T-cell (primary cell): ENCODE measurements around the gene TMEM181. TPM values are rescaled to one million over a fixed set of nuclear protein-coding genes. Genes with fewer than 3 reads are reported as not detected.

Experiments used
- ATAC-seq, 4 experiments: fragments of 200-7000 bp in 3 of 4; fragments of 150-1000 bp in 1 of 4; cut with Tn5 transposase; replicated peaks in 1 of 4; 1 replicate in 3 of 4; 2 replicates in 1 of 4; pipeline ENCODE4 v1.10.0; 2021; ENCODE audit warnings: moderate library complexity in 3 of 4, mild to moderate bottlenecking in 2 of 4, moderate number of reproducible peaks in 1 of 4
- CTCF ChIA-PET, 2 donors: fragments of 300-600 bp; sonication (Branson Sonifier 250); formaldehyde crosslinking; loops; one replicate each; lab custom pipeline; 2022; ENCODE audit warnings: antibody characterized with exemption in 2 of 2; lab: Charles Lee
- POLR2A ChIA-PET, 2 donors: fragments of 300-600 bp; sonication (Branson Sonifier 250); formaldehyde crosslinking; loops; one replicate each; lab custom pipeline; 2022; ENCODE audit warnings: antibody characterized with exemption in 2 of 2; lab: Charles Lee
- DNase-seq, 35 experiments: peaks; one replicate each; pipeline versions ENCODE4 v3.0.0 to v3.0.0-alpha.2; 2013 to 2023
- H3K27ac ChIP-seq: one replicate; pipeline ENCODE4 v1.5.1; 2013; ENCODE audit warnings: low read length
- H3K27me3 ChIP-seq, 2 experiments: replicated peaks in 1 of 2; 1 replicate in 1 of 2; 2 replicates in 1 of 2; pipeline versions ENCODE4 v1.6.1 to v1.7.0; 2013; ENCODE audit warnings: low read length in 1 of 2, mixed read lengths in 1 of 2; ENCODE audit not compliant: control insufficient read depth in 2 of 2, insufficient read depth in 2 of 2; ENCODE audit errors: extremely low read depth in 1 of 2
- H3K36me3 ChIP-seq, 2 donors: 1 replicate in 1 of 2; 2 replicates in 1 of 2; pipeline versions ENCODE4 v1.6.1 to v1.7.0; 2013; ENCODE audit warnings: low read length in 1 of 2; ENCODE audit not compliant: control insufficient read depth in 2 of 2, insufficient read depth in 1 of 2; ENCODE audit errors: extremely low read depth in 1 of 2
- H3K4me1 ChIP-seq, 2 experiments: 1 replicate in 1 of 2; 2 replicates in 1 of 2; pipeline versions ENCODE4 v1.6.1 to v1.7.0; 2013; ENCODE audit warnings: low read length in 2 of 2, mixed read lengths in 1 of 2; ENCODE audit not compliant: insufficient read depth in 2 of 2, control insufficient read depth in 1 of 2; ENCODE audit errors: extremely low read depth in 1 of 2
- H3K4me3 ChIP-seq, 2 donors: 1 replicate in 1 of 2; 2 replicates in 1 of 2; pipeline versions ENCODE4 v1.5.1 to v1.7.0; 2013; ENCODE audit warnings: mild to moderate bottlenecking in 2 of 2, low read length in 1 of 2, moderate library complexity in 1 of 2; ENCODE audit not compliant: control insufficient read depth in 1 of 2; ENCODE audit errors: extremely low read depth in 1 of 2
- H3K9me3 ChIP-seq: 2 replicates; pipeline ENCODE4 v1.7.0; 2013
- H3K27ac Mint-ChIP-seq, 2 donors: one replicate each; pipeline ENCODE4 v1.8.0; 2020 to 2021; ENCODE audit warnings: mild to moderate bottlenecking in 2 of 2, mixed read lengths in 2 of 2
- H3K27me3 Mint-ChIP-seq, 2 donors: one replicate each; pipeline ENCODE4 v1.8.0; 2021 to 2022; ENCODE audit warnings: mixed read lengths in 2 of 2
- H3K36me3 Mint-ChIP-seq: one replicate; pipeline ENCODE4 v1.8.0; 2021; ENCODE audit warnings: mixed read lengths
- H3K4me1 Mint-ChIP-seq, 3 donors: one replicate each; pipeline ENCODE4 v1.8.0; 2020 to 2022; ENCODE audit warnings: mixed read lengths in 3 of 3, mild to moderate bottlenecking in 1 of 3
- H3K4me3 Mint-ChIP-seq, 3 donors: one replicate each; pipeline ENCODE4 v1.8.0; 2020 to 2022; ENCODE audit warnings: mild to moderate bottlenecking in 3 of 3, mixed read lengths in 3 of 3, moderate library complexity in 3 of 3
- H3K9me3 Mint-ChIP-seq, 3 donors: one replicate each; pipeline ENCODE4 v1.8.0; 2020 to 2022; ENCODE audit warnings: mixed read lengths in 3 of 3
- WGBS: methylation state at CpG from one replicate; pipeline ENCODE4 v1.1.5; 2013; ENCODE audit warnings: missing lambda C conversion rate; ENCODE audit not compliant: insufficient coverage; 5-methylcytosine and 5-hydroxymethylcytosine counted together
- total RNA-seq, 35 experiments: library from RNA in 6 of 35; stranded (reverse) in 6 of 35; fragments of 120-200 nt in 1 of 35; gene quantifications; one replicate each; pipeline versions ENCODE4 v1.2.1 to v1.2.4 and lab custom pipeline; 2013 to 2026

TMEM181 gene
- total RNA-seq, 5 donors from 2014 or later (not counting 1 experiment from before 2014, with no cell fraction given), result 15.9 to 21.5 (median 19.9) TPM

- POLR2A ChIA-PET, result interaction anchor here (0.5 to 4.2 kb wide), 18 partner anchors 9 to 407 kb away, joined by 3 to 47 read pairs (median 4); no protein-coding TSS in a partner anchor
- CTCF ChIA-PET, result interaction anchor here (0.6 to 2.4 kb wide), 6 partner anchors 9 to 615 kb away, joined by 4 to 13 read pairs (median 6); no protein-coding TSS in a partner anchor
- no peaks in the 10 kb centered on the region for H3K9me3 ChIP-seq
- peaks cover 14% of the 10 kb centered on the region for H3K36me3 Mint-ChIP-seq
- H3K4me3 Mint-ChIP-seq, result peak within 1 kb of the TSS; percentile 91 to 99 (median 95)
- peak within 1 kb of the TSS; percentile 81 to 87 for H3K4me3 ChIP-seq
- DNase-seq, result peak; percentile 64 to 92 (median 80)
- peaks cover 3 to 15% of the 10 kb centered on the region in 2 donors for H3K36me3 ChIP-seq
- WGBS, result under 1% methylated on average over 72 of the region's 81 CpGs
- no peaks in the 10 kb centered on the region for H3K9me3 Mint-ChIP-seq
- H3K4me1 Mint-ChIP-seq, result peaks cover 61 to 74% (median 67%) of the 10 kb centered on the region in 3 donors
- peaks cover 16 to 53% of the 10 kb centered on the region in 2 experiments for H3K4me1 ChIP-seq
- peak within 1 kb of the TSS; percentile 96 to 97 for H3K27ac Mint-ChIP-seq
- H3K27me3 ChIP-seq, result no peaks in the 10 kb centered on the region
- peak; percentile 76 to 89 (median 85) for ATAC-seq
- no peaks in the 10 kb centered on the region for H3K27me3 Mint-ChIP-seq
- peak within 1 kb of the TSS; percentile 88 for H3K27ac ChIP-seq
Measured at GRCh38 chr6:158644231-158645063, 84.6 kb downstream of the TMEM181 start, which contains the start of gene DYNLT1. DYNLT1 (minus strand) TSS chr6:158644743; CDS start chr6:158644708, 35 bp downstream.

GRCh38 chr6:158645064-158646022, 85.5 kb downstream of the TMEM181 start:
- Histone ChIP-seq H3K36me3 (peaks cover 3 to 9% of the 10 kb centered on the region in 2 donors), H3K27ac (peak overlapping the region; percentile 88), H3K27me3 (no peaks in the 10 kb centered on the region), H3K4me1 (peaks cover 24 to 50% of the 10 kb centered on the region in 2 experiments), H3K4me3 (peak overlapping the region; percentile 81 to 87), H3K9me3 (no peaks in the 10 kb centered on the region)
- Mint-ChIP-seq H3K27ac (peak overlapping the region; percentile 86 to 91), H3K27me3 (no peaks in the 10 kb centered on the region), H3K9me3 (no peaks in the 10 kb centered on the region), H3K4me3 (peak overlapping the region; percentile 89 to 93 (median 91)), H3K36me3 (peaks cover 9% of the 10 kb centered on the region), H3K4me1 (peaks cover 60 to 74% (median 67%) of the 10 kb centered on the region in 3 donors)
- 23% methylated on average over 7 of the region's 21 CpGs for WGBS
- ChIA-PET POLR2A (interaction anchor here (0.5 to 4.2 kb wide), 7 partner anchors 8 to 348 kb away, joined by 3 to 47 read pairs (median 7); no protein-coding TSS in a partner anchor), CTCF (interaction anchor here (0.7 to 2.4 kb wide), 6 partner anchors 8 to 424 kb away, joined by 3 to 13 read pairs (median 5); no protein-coding TSS in a partner anchor)
- ATAC-seq (no peak), DNase-seq (no peak)

- DNase-seq, result no peak
- Histone ChIP-seq H3K27me3 (no peaks in the 10 kb centered on the region), H3K4me1 (peaks cover 23 to 56% of the 10 kb centered on the region in 2 experiments), H3K36me3 (peaks cover 0 to 6% of the 10 kb centered on the region in 2 donors), H3K27ac (no peak overlapping the region), H3K4me3 (no peak overlapping the region), H3K9me3 (no peaks in the 10 kb centered on the region)
- peaks cover 4% of the 10 kb centered on the region for H3K36me3 Mint-ChIP-seq
- CTCF ChIA-PET, result interaction anchor here (0.6 to 2.4 kb wide), 4 partner anchors 9 to 290 kb away, joined by 3 to 9 read pairs (median 4); no protein-coding TSS in a partner anchor
- peak overlapping the region; percentile 86 to 91 for H3K27ac Mint-ChIP-seq
- no peaks in the 10 kb centered on the region for H3K9me3 Mint-ChIP-seq
- ATAC-seq, result no peak
- H3K4me1 Mint-ChIP-seq, result peaks cover 57 to 71% (median 66%) of the 10 kb centered on the region in 3 donors
- no peaks in the 10 kb centered on the region for H3K27me3 Mint-ChIP-seq
- POLR2A ChIA-PET, result interaction anchor here (1.2 to 4.2 kb wide), 4 partner anchors 7 to 45 kb away, joined by 3 to 47 read pairs (median 12); no protein-coding TSS in a partner anchor
- WGBS, result 96% methylated on average over 5 of the region's 10 CpGs
- peak overlapping the region; percentile 89 to 93 (median 91) for H3K4me3 Mint-ChIP-seq
Measured at GRCh38 chr6:158646023-158646910, 86.4 kb downstream of the TMEM181 start.

GRCh38 chr6:158647501-158647900, 87.6 kb downstream of the TMEM181 start:
- POLR2A ChIA-PET, result interaction anchor here (0.5 to 1.4 kb wide), 3 partner anchors 15 to 321 kb away, joined by 3 read pairs; no protein-coding TSS in a partner anchor
- peak overlapping the region; percentile 10 to 29 for H3K27ac Mint-ChIP-seq
- H3K36me3 ChIP-seq, result peaks cover 0 to under 1% of the 10 kb centered on the region in 2 donors

GRCh38 chr6:158648682-158649131, 88.8 kb downstream of the TMEM181 start:
- WGBS, result no CpG with 5 or more reads among the region's 5 CpGs
- DNase-seq, result no peak
- Mint-ChIP-seq H3K36me3 (peaks cover 6% of the 10 kb centered on the region), H3K27ac (peak overlapping the region; percentile 95 to 99), H3K9me3 (no peaks in the 10 kb centered on the region), H3K4me1 (peaks cover 57 to 73% (median 59%) of the 10 kb centered on the region in 3 donors), H3K27me3 (no peaks in the 10 kb centered on the region), H3K4me3 (peak overlapping the region in 1 of 3 donors; percentile 0)
- peaks cover 23 to 63% of the 10 kb centered on the region in 2 experiments for H3K4me1 ChIP-seq
- H3K36me3 ChIP-seq, result no peaks in the 10 kb centered on the region
- POLR2A ChIA-PET, result interaction anchor here (0.5 to 3.2 kb wide), 7 partner anchors 10 to 281 kb away, joined by 3 to 28 read pairs (median 6); no protein-coding TSS in a partner anchor
- CTCF ChIA-PET, result no interaction called here
- no peaks in the 10 kb centered on the region for H3K9me3 ChIP-seq
- ATAC-seq, result no peak
- no peak overlapping the region for H3K4me3 ChIP-seq
- no peaks in the 10 kb centered on the region for H3K27me3 ChIP-seq
- peak overlapping the region; percentile 99 for H3K27ac ChIP-seq

More at GRCh38 chr6:158647501-158647900, 87.6 kb downstream of the TMEM181 start:
- ATAC-seq, result no peak
- no peak for DNase-seq
- no CpG with 5 or more reads among the region's 4 CpGs for WGBS
- Mint-ChIP-seq H3K4me3 (no peak overlapping the region), H3K27me3 (no peaks in the 10 kb centered on the region), H3K9me3 (no peaks in the 10 kb centered on the region), H3K36me3 (no peaks in the 10 kb centered on the region), H3K4me1 (peaks cover 52 to 69% (median 57%) of the 10 kb centered on the region in 3 donors)
- no peak overlapping the region for H3K4me3 ChIP-seq
- no peaks in the 10 kb centered on the region for H3K9me3 ChIP-seq
- no peaks in the 10 kb centered on the region for H3K27me3 ChIP-seq
- no peak overlapping the region for H3K27ac ChIP-seq
- CTCF ChIA-PET, result interaction anchor here (0.6 kb wide), 2 partner anchors 44 to 352 kb away, joined by 3 to 6 read pairs; no protein-coding TSS in a partner anchor
- peaks cover 20 to 56% of the 10 kb centered on the region in 2 experiments for H3K4me1 ChIP-seq
